ENCODE data around the gene TENM3. TPM values are rescaled to one million over a fixed set of nuclear protein-coding genes. Genes with fewer than 3 reads are reported as not detected.

TENM3 gene
- total RNA-seq, 2 experiments from 2014 or later = not detected

- Mint-ChIP-seq H3K4me1 (ENCODE audit: low read depth) (no peaks in the 10 kb centered on the region), H3K4me3 (no peak overlapping the region), H3K27ac (no peak overlapping the region), H3K27me3 (no peaks in the 10 kb centered on the region), H3K9me3 (no peaks in the 10 kb centered on the region), H3K36me3 (ENCODE audit: low read depth) (no peaks in the 10 kb centered on the region)
- TF ChIP-seq CTCF (IDR thresholded peaks at IDR 0.05) = no peak
- Histone ChIP-seq H3K27ac (ENCODE audit: low read depth in 1 of 2, low read length in 2 of 2) (no peak overlapping the region), H3K36me3 (ENCODE audit: insufficient read depth, low read length) (no peaks in the 10 kb centered on the region), H3K27me3 (ENCODE audit: control insufficient read depth in 1 of 2, insufficient read depth in 2 of 2, low read length in 2 of 2) (no peaks in the 10 kb centered on the region), H3K9me3 (ENCODE audit: control insufficient read depth in 1 of 2, insufficient read depth in 1 of 2, low read length in 2 of 2) (peaks cover 0 to 10% of the 10 kb centered on the region in 2 experiments), H3K4me1 (ENCODE audit: insufficient read depth, low read length) (no peaks in the 10 kb centered on the region), H3K4me3 (ENCODE audit: low read length) (no peak overlapping the region)
- ChIA-PET POLR2A (no interaction called here), CTCF (no interaction called here)
- intact Hi-C loops (cut with DNase I, micrococcal nuclease) = no loop called here
- DNase-seq = no peak
- no peak for ATAC-seq (ENCODE audit: poor library complexity)
These were observed 36.9 kb upstream of the TENM3 start for GRCh38 chr4:182206266-182206665.

GRCh38 chr4:182206916-182207315 lies 36.3 kb upstream of the TENM3 start:
- intact Hi-C loops (cut with DNase I, micrococcal nuclease) = no loop called here
- H3K27ac Mint-ChIP-seq = no peak overlapping the region
- H3K36me3 Mint-ChIP-seq (ENCODE audit: low read depth) = no peaks in the 10 kb centered on the region
- Histone ChIP-seq H3K27me3 (ENCODE audit: control insufficient read depth in 1 of 2, insufficient read depth in 2 of 2, low read length in 2 of 2) (no peaks in the 10 kb centered on the region), H3K9me3 (ENCODE audit: control insufficient read depth in 1 of 2, insufficient read depth in 1 of 2, low read length in 2 of 2) (peaks cover 0 to 10% of the 10 kb centered on the region in 2 experiments), H3K4me3 (ENCODE audit: low read length) (no peak overlapping the region), H3K27ac (ENCODE audit: low read depth in 1 of 2, low read length in 2 of 2) (no peak overlapping the region), H3K36me3 (ENCODE audit: insufficient read depth, low read length) (no peaks in the 10 kb centered on the region), H3K4me1 (ENCODE audit: insufficient read depth, low read length) (no peaks in the 10 kb centered on the region)
- H3K9me3 Mint-ChIP-seq = no peaks in the 10 kb centered on the region
- DNase-seq (no peak), ATAC-seq (ENCODE audit: poor library complexity) (no peak)
- CTCF ChIA-PET = no interaction called here
- no peak overlapping the region for H3K4me3 Mint-ChIP-seq
- POLR2A ChIA-PET = interaction anchor here (0.6 kb wide), 1 partner anchor 23 kb away, joined by 3 read pairs; no protein-coding TSS in a partner anchor
- no peaks in the 10 kb centered on the region for H3K27me3 Mint-ChIP-seq
- H3K4me1 Mint-ChIP-seq (ENCODE audit: low read depth) = no peaks in the 10 kb centered on the region
- TF ChIP-seq CTCF (IDR thresholded peaks at IDR 0.05) = no peak

- intact Hi-C loops (cut with DNase I, micrococcal nuclease) = no loop called here
- H3K27ac Mint-ChIP-seq = no peak overlapping the region
- H3K4me3 Mint-ChIP-seq = no peak overlapping the region
- POLR2A ChIA-PET = interaction anchor here (0.6 kb wide), 1 partner anchor 343 kb away, joined by 4 read pairs; no protein-coding TSS in a partner anchor
- Histone ChIP-seq H3K27ac (ENCODE audit: low read depth in 1 of 2, low read length in 2 of 2) (no peak overlapping the region), H3K4me1 (ENCODE audit: insufficient read depth, low read length) (no peaks in the 10 kb centered on the region), H3K27me3 (ENCODE audit: control insufficient read depth in 1 of 2, insufficient read depth in 2 of 2, low read length in 2 of 2) (no peaks in the 10 kb centered on the region), H3K36me3 (ENCODE audit: insufficient read depth, low read length) (no peaks in the 10 kb centered on the region), H3K4me3 (ENCODE audit: low read length) (no peak overlapping the region), H3K9me3 (ENCODE audit: control insufficient read depth in 1 of 2, insufficient read depth in 1 of 2, low read length in 2 of 2) (peaks cover 0 to 8% of the 10 kb centered on the region in 2 experiments)
- H3K27me3 Mint-ChIP-seq = no peaks in the 10 kb centered on the region
- no peaks in the 10 kb centered on the region for H3K4me1 Mint-ChIP-seq (ENCODE audit: low read depth)
- CTCF ChIA-PET = no interaction called here
- ATAC-seq (ENCODE audit: poor library complexity) (no peak), DNase-seq (no peak)
- H3K9me3 Mint-ChIP-seq = no peaks in the 10 kb centered on the region
- no peak for TF ChIP-seq CTCF (IDR thresholded peaks at IDR 0.05)
- no peaks in the 10 kb centered on the region for H3K36me3 Mint-ChIP-seq (ENCODE audit: low read depth)
These were observed 35.3 kb upstream of the TENM3 start for GRCh38 chr4:182207830-182208396.
